EH (cell line): Measurements from ENCODE around the gene PODN.

Source experiments
- DNase-seq: peaks from one replicate; pipeline ENCODE4 v3.0.0-alpha.2; 2015; ENCODE audit warnings: low read depth

The PODN gene

GRCh38 chr1:53132176-53132575, 70.2 kb downstream of the PODN start:
- DNase-seq, result no peak

DNA sequence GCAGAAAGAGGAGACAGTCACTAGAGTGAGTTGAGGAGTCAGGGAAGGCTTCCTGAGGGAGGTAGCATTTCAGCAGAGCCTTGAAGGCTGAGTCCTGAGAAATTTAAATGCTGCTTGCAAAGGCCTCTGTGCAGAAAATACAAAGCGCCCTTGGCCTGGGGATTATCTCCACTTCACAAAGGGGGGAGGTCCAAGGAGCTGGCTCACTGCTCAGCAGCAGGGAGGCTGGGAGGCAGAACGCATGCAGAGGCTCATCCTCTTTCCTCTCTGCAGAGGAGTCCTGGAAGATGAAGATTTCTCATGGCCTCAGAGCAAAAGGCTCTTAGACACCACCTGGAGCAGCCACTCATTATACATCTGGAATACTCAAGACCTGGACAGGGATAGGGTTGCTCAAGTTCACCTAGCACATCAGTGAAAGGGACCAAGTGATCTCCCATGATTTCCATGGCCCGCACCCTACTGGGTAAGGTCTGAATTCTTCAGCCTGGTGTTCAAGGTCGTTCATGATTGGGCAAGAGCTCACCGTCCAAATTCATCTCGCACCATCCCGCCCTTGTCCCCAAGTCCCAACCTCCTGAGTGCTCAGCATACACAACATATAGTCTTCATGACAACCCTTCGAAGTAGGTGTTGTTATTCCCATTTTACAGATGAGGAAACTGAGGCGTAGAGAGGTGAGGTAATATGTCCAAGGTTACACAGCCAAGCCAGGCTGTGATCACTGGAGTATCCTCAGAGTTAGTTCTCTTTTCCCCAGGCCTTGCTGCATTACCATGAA, 71.4 kb downstream of the PODN start:
- DNase-seq, result no peak

- no peak for DNase-seq
Measured at GRCh38 chr1:53134042-53134485, 72.1 kb downstream of the PODN start.
